CD14-positive monocyte (primary cell): Measurements from ENCODE around the gene NFATC2. TPM values are rescaled to one million over a fixed set of nuclear protein-coding genes. Genes with fewer than 3 reads are reported as not detected.

Experiments
- DNase-seq, 3 donors: peaks; one replicate each; pipeline ENCODE4 v3.0.0-alpha.2; 2011 to 2022
- H2AFZ ChIP-seq: 2 replicates; pipeline ENCODE4 v1.6.0; 2012; ENCODE audit warnings: mild to moderate bottlenecking, low read depth, low read length, inconsistent platforms; ENCODE audit not compliant: insufficient read depth, poor library complexity, severe bottlenecking
- H3K27ac ChIP-seq, 2 donors: 1 replicate in 1 of 2; 2 replicates in 1 of 2; pipeline ENCODE4 v1.5.1; 2012 to 2013; ENCODE audit warnings: low read length in 2 of 2, control low read depth in 1 of 2, inconsistent platforms in 1 of 2, low read depth in 1 of 2, mild to moderate bottlenecking in 1 of 2
- H3K27me3 ChIP-seq, 2 donors: one replicate each; pipeline versions ENCODE4 v1.6.0 to v1.6.1; 2011 to 2013; ENCODE audit warnings: low read length in 2 of 2; ENCODE audit not compliant: control insufficient read depth in 2 of 2, insufficient read depth in 2 of 2
- H3K36me3 ChIP-seq, 2 donors: replicated peaks in 1 of 2; 1 replicate in 1 of 2; 2 replicates in 1 of 2; pipeline versions ENCODE4 v1.5.1 to v1.6.1; 2012 to 2013; ENCODE audit warnings: low read length in 2 of 2, control low read depth in 1 of 2, inconsistent platforms in 1 of 2, mild to moderate bottlenecking in 1 of 2; ENCODE audit not compliant: insufficient read depth in 2 of 2, control insufficient read depth in 1 of 2
- H3K4me1 ChIP-seq, 2 donors: 1 replicate in 1 of 2; 2 replicates in 1 of 2; pipeline versions ENCODE4 v1.5.1 to v1.6.1; 2012 to 2013; ENCODE audit warnings: low read length in 2 of 2, control low read depth in 1 of 2, inconsistent platforms in 1 of 2, mild to moderate bottlenecking in 1 of 2, moderate library complexity in 1 of 2; ENCODE audit not compliant: insufficient read depth in 2 of 2, control insufficient read depth in 1 of 2
- H3K4me2 ChIP-seq: replicated peaks from 2 replicates; pipeline ENCODE3; 2012; ENCODE audit warnings: low read length, moderate library complexity, mild to moderate bottlenecking; ENCODE audit not compliant: poor library complexity, severe bottlenecking; ENCODE audit errors: extremely low read depth
- H3K4me3 ChIP-seq, 3 experiments: fragments of 200-600 bp in 1 of 3; sonication (generic) in 1 of 3; replicated peaks in 1 of 3; 1 replicate in 2 of 3; 2 replicates in 1 of 3; pipeline ENCODE4 v1.5.1; 2011 to 2013; ENCODE audit warnings: low read length in 3 of 3, mild to moderate bottlenecking in 3 of 3, control low read depth in 2 of 3, low read depth in 2 of 3, inconsistent platforms in 1 of 3, moderate library complexity in 1 of 3
- H3K79me2 ChIP-seq: 2 replicates; pipeline ENCODE4 v1.6.0; 2012; ENCODE audit warnings: mild to moderate bottlenecking, control low read depth, inconsistent platforms, low read length, moderate library complexity; ENCODE audit not compliant: insufficient read depth
- H3K9ac ChIP-seq: 2 replicates; pipeline ENCODE4 v1.6.0; 2017; ENCODE audit warnings: low read length, mild to moderate bottlenecking; ENCODE audit not compliant: insufficient read depth, poor library complexity, severe bottlenecking
- H3K9me3 ChIP-seq, 2 donors: replicated peaks in 1 of 2; 1 replicate in 1 of 2; 2 replicates in 1 of 2; pipeline versions ENCODE4 v1.5.1 to v1.6.1; 2012 to 2013; ENCODE audit warnings: low read length in 2 of 2, control low read depth in 1 of 2; ENCODE audit not compliant: control insufficient read depth in 1 of 2, insufficient read depth in 1 of 2
- H4K20me1 ChIP-seq: 2 replicates; pipeline ENCODE4 v1.6.0; 2012; ENCODE audit warnings: mild to moderate bottlenecking, low read length, control low read depth, moderate library complexity; ENCODE audit not compliant: insufficient read depth
- H3K27ac Mint-ChIP-seq, 7 donors: one replicate each; pipeline ENCODE4 v1.8.0; 2020; ENCODE audit warnings: mild to moderate bottlenecking in 7 of 7, mixed read lengths in 7 of 7, moderate library complexity in 6 of 7, inconsistent platforms in 2 of 7
- H3K27me3 Mint-ChIP-seq, 3 donors: one replicate each; pipeline ENCODE4 v1.8.0; 2021 to 2022; ENCODE audit warnings: low read depth in 3 of 3, mild to moderate bottlenecking in 3 of 3, mixed read lengths in 3 of 3, moderate library complexity in 3 of 3, inconsistent platforms in 1 of 3
- H3K36me3 Mint-ChIP-seq, 2 donors: one replicate each; pipeline ENCODE4 v1.8.0; 2020; ENCODE audit warnings: mixed read lengths in 2 of 2, inconsistent platforms in 1 of 2, mild to moderate bottlenecking in 1 of 2
- H3K4me1 Mint-ChIP-seq: one replicate; pipeline ENCODE4 v1.8.0; 2020; ENCODE audit warnings: mild to moderate bottlenecking, mixed read lengths
- H3K4me3 Mint-ChIP-seq, 2 donors: one replicate each; pipeline ENCODE4 v1.8.0; 2020; ENCODE audit warnings: mild to moderate bottlenecking in 2 of 2, mixed read lengths in 2 of 2, moderate library complexity in 1 of 2
- H3K9me3 Mint-ChIP-seq, 7 donors: one replicate each; pipeline ENCODE4 v1.8.0; 2020 to 2022; ENCODE audit warnings: mixed read lengths in 7 of 7, mild to moderate bottlenecking in 6 of 7, moderate library complexity in 6 of 7, inconsistent platforms in 2 of 7
- WGBS: methylation state at CpG from one replicate; pipeline ENCODE4 v1.1.5; 2013; ENCODE audit warnings: missing lambda C conversion rate; ENCODE audit not compliant: insufficient coverage; 5-methylcytosine and 5-hydroxymethylcytosine counted together
- intact Hi-C, 2 donors: fragments of 100-400 bp; cut with micrococcal nuclease; formaldehyde crosslinking; loops; one replicate each; pipeline versions ENCODE4 v1.15.0 to v1.15.1; 2023
- polyA plus RNA-seq, 3 donors: library from polyadenylated mRNA; depleted of rRNA in 1 of 3; unstranded in 2 of 3; stranded (reverse) in 1 of 3; fragments of 300-500 nt in 2 of 3; fragments of >200 nt in 1 of 3; fragmentation: Illumina TruSeq in 2 of 3; gene quantifications; 1 replicate in 2 of 3; 2 replicates in 1 of 3; pipeline ENCODE4 v1.2.3, GENCODE V29; 2012 to 2021
- TF ChIP-seq, protein P1 (sequence below): fragments of 200-600 bp; IDR thresholded peaks from one replicate; pipeline ENCODE4 v1.8.0; 2022; ENCODE audit warnings: antibody characterized with exemption, mild to moderate bottlenecking

Gene NFATC2
- polyA plus RNA-seq, 3 donors: 0.03 to 0.18 (median 0.11) TPM

GRCh38 chr20:51359401-51359800 lies 183.1 kb downstream of the NFATC2 start:
- H3K4me3 ChIP-seq: no peak overlapping the region
- Mint-ChIP-seq H3K27me3 (peaks cover 1 to 8% (median 5%) of the 10 kb centered on the region in 3 donors), H3K27ac (no peak overlapping the region), H3K4me3 (no peak overlapping the region), H3K36me3 (no peaks in the 10 kb centered on the region), H3K4me1 (no peaks in the 10 kb centered on the region), H3K9me3 (peaks cover 0 to 5% (median 2%) of the 10 kb centered on the region in 7 donors)
- no peaks in the 10 kb centered on the region for H3K79me2 ChIP-seq
- WGBS: no CpG with 5 or more reads among the region's 3 CpGs
- no peak overlapping the region for H3K27ac ChIP-seq
- no peak overlapping the region for H3K4me2 ChIP-seq
- H3K9ac ChIP-seq: no peak overlapping the region
- no peaks in the 10 kb centered on the region for H3K4me1 ChIP-seq
- H2AFZ ChIP-seq: no peak overlapping the region
- intact Hi-C loops: no loop called here
- H3K27me3 ChIP-seq: no peaks in the 10 kb centered on the region
- H3K36me3 ChIP-seq: no peaks in the 10 kb centered on the region
- no peaks in the 10 kb centered on the region for H3K9me3 ChIP-seq
- TF ChIP-seq, protein P1, sequence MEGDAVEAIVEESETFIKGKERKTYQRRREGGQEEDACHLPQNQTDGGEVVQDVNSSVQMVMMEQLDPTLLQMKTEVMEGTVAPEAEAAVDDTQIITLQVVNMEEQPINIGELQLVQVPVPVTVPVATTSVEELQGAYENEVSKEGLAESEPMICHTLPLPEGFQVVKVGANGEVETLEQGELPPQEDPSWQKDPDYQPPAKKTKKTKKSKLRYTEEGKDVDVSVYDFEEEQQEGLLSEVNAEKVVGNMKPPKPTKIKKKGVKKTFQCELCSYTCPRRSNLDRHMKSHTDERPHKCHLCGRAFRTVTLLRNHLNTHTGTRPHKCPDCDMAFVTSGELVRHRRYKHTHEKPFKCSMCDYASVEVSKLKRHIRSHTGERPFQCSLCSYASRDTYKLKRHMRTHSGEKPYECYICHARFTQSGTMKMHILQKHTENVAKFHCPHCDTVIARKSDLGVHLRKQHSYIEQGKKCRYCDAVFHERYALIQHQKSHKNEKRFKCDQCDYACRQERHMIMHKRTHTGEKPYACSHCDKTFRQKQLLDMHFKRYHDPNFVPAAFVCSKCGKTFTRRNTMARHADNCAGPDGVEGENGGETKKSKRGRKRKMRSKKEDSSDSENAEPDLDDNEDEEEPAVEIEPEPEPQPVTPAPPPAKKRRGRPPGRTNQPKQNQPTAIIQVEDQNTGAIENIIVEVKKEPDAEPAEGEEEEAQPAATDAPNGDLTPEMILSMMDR: no peak
- no peaks in the 10 kb centered on the region for H4K20me1 ChIP-seq
- no peak for DNase-seq

GRCh38 chr20:51358032-51358724 lies 184.3 kb downstream of the NFATC2 start:
- Histone ChIP-seq H3K36me3 (no peaks in the 10 kb centered on the region), H3K9me3 (no peaks in the 10 kb centered on the region), H3K4me3 (no peak overlapping the region), H3K4me1 (no peaks in the 10 kb centered on the region), H2AFZ (no peak overlapping the region), H4K20me1 (no peaks in the 10 kb centered on the region), H3K27ac (no peak overlapping the region), H3K27me3 (no peaks in the 10 kb centered on the region), H3K4me2 (no peak overlapping the region), H3K79me2 (no peaks in the 10 kb centered on the region), H3K9ac (no peak overlapping the region)
- intact Hi-C loops: no loop called here
- H3K4me3 Mint-ChIP-seq: no peak overlapping the region
- H3K27ac Mint-ChIP-seq: no peak overlapping the region
- no peak for DNase-seq
- no peaks in the 10 kb centered on the region for H3K4me1 Mint-ChIP-seq
- TF ChIP-seq, protein P1: no peak
- 89% methylated on average over 3 of the region's 3 CpGs for WGBS
- no peaks in the 10 kb centered on the region for H3K36me3 Mint-ChIP-seq
- peaks cover 1 to 8% (median 5%) of the 10 kb centered on the region in 3 donors for H3K27me3 Mint-ChIP-seq
- peaks cover 0 to 4% (median 0%) of the 10 kb centered on the region in 7 donors for H3K9me3 Mint-ChIP-seq
